SK-N-MC (cell line): ENCODE results near the gene STATH.

Source experiments
- EZH2 ChIP-seq: fragments of 200-600 bp; sonication (generic); IDR thresholded peaks from one replicate; pipeline ENCODE4 v1.6.1; 2017; ENCODE audit warnings: antibody characterized with exemption
- FOXP2 ChIP-seq: optimal IDR thresholded peaks from 2 replicates; pipeline ENCODE3; 2011; ENCODE audit warnings: mild to moderate bottlenecking, moderate library complexity; ENCODE audit not compliant: insufficient read depth; ENCODE audit errors: extremely low read length, control extremely low read depth
- POLR2AphosphoS5 ChIP-seq: IDR thresholded peaks from 2 replicates; pipeline ENCODE4 v1.6.1; 2012; ENCODE audit warnings: mild to moderate bottlenecking, low read depth, low read length, borderline replicate concordance

DNA sequence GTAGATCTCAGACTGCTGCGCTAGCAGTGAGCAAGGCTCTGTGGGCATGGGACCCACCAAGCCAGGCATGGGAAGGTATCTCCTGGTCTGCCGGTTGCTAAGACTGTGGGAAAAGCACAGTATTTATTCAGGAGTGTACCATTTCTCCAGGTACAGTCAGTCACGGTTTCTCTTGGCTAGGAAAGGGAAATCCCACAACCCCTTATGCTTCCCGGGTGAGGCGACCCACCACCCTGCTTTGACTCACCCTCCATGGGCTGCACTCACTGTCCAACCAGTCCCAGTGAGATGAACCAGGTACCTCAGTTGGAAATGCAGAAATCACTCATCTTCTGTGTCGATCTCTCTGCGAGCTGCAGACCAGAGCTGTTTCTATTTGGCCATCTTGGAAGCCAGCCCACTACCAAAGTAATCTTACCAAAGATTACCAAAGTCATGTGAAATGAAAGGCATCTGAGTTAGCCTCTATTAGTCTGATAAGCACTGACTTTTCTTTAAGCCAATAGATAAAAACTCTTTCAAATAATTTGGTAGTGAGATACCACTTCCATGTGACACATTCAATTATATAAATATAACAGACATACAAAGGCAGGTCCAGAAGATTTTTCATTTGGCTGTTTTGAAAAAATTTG, 46.0 kb downstream of the STATH start:
- no peak for TF ChIP-seq EZH2
- TF ChIP-seq POLR2AphosphoS5, result no peak
- no peak for TF ChIP-seq FOXP2
